CD4-positive, alpha-beta T cell treated with Interleukin-15 for 1 hour (primary cell): Measurements from ENCODE around the gene LCN6.
A peak's percentile ranks its signal among the peaks of the same experiment; 100 is the strongest.
"Not testable (repeated sequence)": the region's sequence is repeated elsewhere in the genome, so short reads cannot be mapped to it uniquely, and the experiment has no call there.

Source experiments
- DNase-seq: peaks from one replicate; pipeline ENCODE4 v3.0.0-alpha.2; 2020

Gene LCN6, protein sequence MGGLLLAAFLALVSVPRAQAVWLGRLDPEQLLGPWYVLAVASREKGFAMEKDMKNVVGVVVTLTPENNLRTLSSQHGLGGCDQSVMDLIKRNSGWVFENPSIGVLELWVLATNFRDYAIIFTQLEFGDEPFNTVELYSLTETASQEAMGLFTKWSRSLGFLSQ

DNA sequence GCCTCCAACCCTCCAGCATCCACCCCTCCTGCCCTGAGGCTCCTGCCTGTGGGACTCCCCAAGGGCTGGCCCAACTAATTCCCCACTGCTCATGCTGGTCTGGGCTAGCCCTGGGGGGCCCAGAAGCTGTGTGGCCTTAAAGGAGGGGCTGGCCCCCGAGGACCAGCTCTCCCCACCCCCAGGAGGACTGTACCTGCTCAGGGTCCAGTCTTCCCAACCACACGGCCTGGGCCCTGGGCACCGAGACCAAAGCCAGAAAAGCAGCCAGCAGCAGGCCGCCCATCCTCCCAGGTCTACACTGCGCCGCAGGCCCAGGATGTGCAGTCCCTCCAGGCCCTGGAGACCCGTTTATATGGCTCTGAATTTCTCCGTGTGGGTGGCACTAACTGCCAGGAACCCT, at the start of gene LCN6:
Gene LCN6 (minus strand): TSS at position 325 of the 400 bp plus-strand sequence. CDS start 42 bp downstream, at position 283.
- DNase-seq, result no peak

DNA sequence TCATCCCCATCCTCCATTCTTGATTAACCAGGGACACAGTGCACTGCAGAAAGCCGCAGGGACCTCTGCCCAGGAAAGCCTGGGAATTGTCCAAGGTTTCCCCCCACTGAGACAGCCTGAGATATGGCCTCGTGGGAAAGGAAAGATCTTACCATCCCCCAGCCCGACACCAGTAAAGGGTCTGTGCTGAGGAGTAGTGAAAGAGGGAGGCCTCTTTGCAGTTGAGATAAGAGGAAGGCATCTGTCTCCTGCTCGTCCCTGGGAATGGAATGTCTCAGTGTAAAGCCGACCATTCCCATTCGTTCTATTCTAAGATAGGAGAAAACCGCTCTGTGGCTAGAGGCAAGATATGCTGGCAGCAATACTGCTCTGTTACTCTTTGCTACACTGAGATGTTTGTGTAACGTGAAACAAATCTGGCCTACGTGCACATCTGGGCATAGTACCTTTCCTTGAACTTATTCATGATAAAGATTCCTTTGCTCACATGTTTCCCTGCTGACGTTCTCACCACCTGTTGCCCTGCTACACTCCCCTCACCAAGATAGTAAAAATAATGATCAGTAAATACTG, 48.5 kb upstream of the LCN6 start:
- not testable (repeated sequence) for DNase-seq

DNA sequence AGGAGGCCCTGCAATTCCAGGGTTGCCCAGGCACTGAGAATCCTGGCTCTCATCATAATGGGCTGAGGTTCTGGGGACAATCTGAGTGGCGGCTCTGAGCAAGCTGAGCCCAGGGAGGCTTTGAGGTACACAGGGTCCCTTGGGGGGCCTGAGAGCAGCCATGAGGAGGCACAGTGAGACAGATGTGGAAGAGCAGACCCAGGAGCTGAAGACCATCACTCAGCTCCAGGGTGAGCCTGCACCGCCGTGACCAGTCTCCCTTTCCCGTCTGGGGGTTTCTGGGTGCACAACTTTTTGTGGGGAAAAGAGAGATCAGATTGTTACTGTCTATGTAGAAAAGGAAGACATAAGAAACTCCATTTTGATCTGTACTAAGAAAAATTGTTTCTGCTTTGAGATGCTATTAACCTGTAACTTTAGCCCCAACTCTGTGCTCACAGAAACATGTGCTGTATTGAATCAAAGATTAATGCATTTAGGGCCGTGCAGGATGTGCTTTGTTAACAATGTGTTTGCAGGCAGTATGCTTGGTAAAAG, 48.0 kb upstream of the LCN6 start, which contains the start of gene CCDC183:
Gene CCDC183 (plus strand): TSS at position 101 of the 537 bp plus-strand sequence. CDS start 60 bp downstream, at position 161.
- no peak for DNase-seq

DNA sequence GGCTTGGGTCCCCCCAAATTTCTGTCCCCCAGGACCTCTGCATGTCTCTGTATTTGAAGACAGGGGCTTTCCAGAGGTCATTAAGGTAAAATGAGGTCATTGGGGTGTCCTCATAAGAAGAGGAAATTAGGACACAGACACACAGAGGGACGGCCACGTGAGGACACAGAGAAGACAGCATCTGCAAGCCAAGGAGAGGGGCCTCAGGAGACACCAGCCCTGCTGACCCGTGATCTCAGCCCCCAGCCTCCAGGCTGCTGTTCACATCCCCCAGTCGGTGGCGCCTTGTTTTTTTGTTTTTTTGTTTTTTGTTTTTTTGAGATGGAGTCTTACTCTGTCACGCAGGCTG, 46.6 kb upstream of the LCN6 start:
- DNase-seq, result no peak

DNA sequence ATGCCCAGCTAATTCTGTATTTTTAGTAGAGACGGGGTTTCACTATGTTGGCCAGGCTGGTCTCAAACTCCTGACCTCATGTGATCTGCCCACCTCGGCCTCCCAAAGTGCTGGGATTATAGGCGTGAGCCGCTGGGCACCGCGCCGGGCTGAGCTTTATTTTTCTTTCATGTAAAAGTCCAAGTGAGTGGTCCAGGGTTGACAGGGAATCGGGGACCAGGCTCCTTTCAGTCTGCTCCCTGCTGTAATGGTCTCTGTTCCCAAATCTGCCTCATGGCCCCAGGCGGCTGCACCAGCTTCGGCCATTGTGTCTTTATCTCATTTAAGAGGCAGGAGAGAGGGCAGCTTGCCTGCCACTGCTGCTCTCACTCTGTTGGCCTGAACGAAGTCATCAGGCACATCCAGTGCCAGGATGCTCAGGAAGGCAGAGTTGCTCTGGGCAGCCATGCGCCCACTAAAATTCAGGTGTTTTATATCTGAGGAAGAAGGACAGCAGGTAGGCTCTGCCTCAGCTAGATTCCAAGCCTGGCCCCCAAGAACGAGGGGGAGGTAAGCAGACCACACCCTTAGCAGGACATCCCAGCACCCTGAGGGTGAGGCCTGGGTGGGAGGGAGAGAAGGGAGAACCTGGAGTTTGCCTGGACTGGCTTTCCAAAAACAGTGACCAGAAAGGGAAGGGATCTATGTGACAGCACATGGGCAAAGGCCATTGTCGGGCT, 46.1 kb upstream of the LCN6 start:
- DNase-seq, result no peak

DNA sequence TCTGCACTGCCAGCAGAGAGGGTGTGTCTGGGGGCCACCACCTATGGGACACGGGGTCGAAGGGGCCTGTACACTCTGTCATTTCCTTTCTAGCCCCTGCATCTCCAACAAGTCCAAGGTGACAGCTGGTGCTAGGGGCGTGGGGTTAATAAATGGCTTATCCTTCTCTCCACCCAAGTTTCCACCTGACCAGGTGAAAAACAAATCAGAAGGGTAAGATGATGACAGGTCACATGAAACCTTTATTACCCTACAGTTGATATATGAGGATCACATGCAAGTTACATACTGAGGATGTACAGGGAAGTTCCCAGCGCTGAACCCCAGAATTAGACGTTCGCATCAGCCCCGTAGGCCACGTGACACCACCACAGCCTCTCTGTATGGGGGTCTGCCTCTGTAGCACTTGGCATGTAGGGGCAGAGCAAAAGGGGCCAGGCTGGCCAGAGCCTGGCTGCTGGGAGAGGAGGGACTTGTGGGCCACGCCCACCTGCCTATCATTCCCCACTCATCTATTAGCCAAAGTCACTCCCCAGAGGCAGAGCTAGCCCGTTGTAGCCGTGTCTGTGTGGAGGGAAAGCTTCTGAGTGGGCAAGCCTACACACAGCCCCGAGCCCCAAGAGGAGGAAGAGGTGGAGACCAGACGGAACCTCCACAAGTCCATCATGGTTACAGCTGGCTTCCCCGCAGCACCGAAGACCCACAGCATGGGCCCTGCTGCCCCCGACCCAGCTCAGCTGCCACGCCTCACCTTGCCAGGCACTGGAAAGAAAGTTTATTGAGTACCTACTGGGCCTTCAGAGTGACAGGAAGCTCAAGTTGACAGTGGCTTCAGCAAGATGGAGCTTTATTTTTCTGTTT, 45.0 kb upstream of the LCN6 start:
- DNase-seq, result no peak

DNA sequence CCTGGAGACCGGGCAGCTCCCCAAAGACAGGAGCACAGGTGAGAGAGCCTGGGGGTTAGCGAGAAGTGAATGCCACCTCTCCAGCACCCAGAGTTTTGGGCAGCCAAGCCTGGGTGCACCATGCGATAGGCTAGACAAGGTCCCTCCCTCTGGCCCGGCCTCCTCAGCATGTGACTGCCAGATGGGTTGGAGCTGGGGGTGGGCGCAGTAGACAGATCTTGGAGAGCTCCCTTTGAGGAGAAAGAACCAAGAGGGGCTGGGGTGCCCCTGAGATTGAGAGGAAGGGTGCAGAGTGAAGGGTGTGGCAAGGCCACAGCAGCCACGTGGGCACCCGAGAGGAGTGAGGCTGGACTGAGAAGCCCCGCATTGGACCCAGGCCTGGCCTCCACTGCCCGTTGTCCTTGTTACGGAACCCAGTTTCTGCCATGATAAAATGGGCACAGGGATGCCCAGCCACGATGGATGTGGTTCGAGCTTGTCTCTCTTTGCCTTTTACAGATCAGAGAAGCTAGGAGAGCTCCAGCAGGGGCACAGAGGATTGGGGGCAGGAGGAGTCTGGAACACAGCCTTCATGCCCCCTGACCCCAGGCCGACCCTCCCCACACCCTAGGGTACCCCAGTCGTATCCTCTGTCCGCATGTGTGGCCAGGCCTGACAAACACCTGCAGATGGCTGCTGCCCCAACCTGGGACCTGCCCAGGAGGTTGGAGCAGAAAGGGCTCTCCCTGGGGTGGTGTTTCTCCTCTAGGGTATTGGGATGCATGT, 44.2 kb upstream of the LCN6 start:
- DNase-seq, result no peak

DNA sequence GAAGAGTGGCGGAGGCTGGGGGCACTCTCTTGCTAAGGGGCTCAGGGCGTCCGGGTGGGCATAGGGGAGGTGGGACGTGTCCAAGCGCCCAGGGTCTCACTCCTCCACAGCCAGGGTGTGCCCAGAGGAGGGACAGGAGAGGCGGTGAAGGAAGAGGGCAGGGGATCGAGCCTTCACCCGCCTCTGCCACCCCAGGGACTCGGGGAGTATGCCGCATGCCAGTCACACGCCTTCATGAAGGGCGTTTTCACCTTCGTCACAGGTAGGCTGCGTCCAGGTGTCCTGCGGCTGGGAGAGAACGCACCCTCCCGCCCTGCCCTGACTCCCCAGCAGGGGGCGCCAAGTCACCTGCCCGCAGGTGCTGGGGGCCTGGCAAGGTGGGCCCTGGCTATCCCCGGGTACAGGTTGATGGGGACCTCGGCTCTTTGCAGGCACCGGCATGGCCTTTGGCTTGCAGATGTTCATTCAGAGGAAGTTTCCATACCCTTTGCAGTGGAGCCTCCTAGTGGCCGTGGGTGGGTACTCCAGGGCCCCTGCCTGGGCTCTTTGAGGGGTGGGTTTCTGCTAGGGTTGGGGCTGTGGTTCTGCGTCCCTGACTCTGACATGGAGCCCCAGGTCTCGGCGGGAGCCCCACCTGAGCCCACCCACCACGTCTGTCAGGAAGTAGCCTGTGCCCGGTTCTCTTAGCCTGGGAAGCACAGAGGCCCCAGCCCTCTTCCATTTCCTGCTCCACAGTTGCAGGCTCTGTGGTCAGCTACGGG, 43.4 kb upstream of the LCN6 start:
- peak; percentile 76 for DNase-seq

DNA sequence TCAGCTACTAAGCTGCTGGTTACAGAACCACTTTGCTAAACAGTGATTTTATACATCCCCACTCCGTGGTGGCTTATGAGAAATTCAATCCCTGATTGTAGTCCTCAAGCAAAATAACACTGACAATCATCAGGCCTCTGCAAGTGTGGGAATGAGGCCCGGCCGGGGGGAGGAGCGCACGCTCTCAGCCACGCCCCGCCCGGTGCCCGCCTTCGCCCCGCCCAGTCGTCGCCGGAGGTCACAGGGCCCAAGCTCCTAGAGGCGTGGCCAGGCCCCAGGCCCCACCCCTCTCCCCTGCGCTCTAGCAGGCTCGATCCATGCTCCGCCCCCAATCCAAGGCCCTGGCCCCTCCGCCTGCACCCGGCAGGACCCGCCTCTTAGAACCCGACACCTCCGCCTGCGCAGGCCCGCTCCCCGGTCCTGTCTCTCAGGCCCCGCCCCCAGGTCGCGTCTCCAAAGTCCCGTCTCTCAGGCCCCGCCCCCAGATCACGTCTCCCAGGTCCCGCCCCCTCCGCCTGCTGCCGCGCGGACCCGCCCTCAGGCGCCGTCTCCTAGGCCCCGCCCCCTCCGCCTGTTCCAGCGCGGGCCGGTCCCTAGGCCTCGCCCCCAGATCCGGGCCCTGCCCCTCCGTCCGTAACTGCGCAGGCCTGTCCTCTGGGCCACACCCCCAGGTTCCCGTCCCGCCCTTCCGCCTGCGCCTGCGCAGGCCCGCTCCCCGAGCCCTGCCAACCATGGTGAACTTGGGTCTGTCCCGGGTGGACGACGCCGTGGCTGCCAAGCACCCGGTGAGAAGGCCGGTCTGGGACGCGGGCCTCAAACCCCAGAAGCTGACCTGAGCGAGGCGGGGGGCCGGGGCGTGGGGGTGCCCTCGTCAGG, 42.6 kb upstream of the LCN6 start, which contains the start of gene TMEM141:
Gene TMEM141 (plus strand): TSS at position 705 of the 876 bp plus-strand sequence. CDS start 27 bp downstream, at position 732.
- peak; percentile 100 for DNase-seq

DNA sequence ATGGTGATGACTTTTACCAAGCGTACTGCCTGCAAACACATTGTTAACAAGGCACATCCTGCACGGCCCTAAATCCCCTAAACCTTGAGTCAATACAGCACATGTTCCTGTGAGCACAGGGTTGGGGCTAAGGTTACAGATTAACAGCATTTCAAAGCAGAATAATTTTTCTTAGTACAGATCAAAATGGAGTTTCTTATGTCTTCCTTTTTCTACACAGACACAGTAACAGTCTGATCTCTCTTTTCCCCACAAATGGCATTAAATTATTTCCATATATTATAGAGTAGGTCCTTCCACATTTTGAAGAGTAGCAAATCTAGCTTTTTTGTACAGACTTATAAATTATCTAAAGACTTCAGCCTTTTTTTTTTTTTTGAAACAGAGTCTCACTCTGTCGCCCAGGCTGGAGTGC, 41.2 kb upstream of the LCN6 start:
- DNase-seq, result no peak

DNA sequence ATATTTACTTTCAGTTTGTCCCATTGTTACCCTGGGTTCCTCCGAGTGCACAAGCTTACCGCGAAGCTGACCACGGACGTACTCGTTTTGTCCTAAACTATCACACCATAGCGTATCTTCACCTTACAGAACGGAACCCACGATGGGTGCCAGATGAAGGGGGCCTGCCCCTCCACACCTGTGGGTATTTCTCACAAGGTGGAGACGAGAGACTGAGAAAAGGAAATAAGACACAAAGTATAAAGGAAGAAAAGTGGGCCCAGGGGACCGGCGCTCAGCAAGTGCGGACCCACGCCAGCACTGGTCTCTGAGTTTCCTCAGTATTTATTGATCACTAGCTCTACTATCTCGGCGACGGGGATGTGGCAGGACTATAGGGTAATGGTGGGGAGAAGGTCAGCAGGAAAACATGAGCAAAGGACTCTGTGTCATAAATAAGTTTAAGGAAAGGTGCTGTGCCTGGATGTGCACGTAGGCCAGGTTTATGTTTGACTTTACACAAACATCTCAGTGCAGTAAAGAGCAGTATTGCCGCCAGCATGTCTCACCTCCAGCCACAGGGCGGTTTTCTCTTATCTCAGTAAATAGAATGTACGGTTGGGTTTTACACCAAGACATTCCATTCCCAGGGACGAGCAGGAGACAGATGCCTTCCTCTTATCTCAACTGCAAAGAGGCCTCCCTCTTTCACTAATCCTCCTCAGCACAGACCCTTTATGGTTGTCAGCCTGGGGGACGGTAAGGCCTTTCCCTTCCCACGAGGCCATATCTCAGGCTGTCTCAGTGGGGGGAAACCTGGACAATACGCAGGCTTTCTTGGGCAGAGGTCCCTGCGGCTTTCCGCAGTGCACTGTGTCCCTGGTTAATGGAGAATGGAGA, 40.6 kb upstream of the LCN6 start:
- not testable (repeated sequence) for DNase-seq

DNA sequence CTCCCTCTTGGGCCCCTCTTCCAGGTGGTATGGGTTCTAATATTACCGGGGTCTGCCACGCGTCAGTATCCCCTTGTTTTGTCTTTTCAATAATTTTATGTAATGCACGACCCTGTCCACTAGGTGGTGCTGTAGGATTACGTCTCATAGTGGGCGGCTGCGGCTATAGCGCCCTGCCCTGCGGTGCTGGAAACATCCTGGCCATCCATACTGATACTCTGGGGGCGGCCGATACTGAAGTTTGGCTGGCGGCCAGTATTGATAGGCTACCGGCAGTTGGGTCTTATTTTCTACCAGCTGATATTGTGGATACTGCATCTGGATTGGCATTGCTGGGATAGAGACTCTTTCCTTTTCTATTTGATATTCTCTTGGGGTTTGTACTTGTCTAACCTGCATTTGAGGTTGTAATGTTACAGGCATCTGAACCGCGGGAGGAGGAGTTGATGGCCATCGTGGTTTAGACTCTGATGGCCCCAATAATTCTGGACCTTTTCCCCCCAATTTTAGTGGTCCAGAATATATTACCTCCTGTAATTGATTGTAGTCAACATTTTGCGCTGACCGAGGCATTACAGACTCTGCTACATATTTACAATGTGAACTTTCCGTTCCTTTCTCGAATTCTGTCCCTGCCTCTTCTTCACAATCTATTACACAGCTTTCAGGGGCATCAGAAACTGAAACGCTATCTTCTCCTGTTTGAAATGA, 39.5 kb upstream of the LCN6 start:
- peak; percentile 66 for DNase-seq

DNA sequence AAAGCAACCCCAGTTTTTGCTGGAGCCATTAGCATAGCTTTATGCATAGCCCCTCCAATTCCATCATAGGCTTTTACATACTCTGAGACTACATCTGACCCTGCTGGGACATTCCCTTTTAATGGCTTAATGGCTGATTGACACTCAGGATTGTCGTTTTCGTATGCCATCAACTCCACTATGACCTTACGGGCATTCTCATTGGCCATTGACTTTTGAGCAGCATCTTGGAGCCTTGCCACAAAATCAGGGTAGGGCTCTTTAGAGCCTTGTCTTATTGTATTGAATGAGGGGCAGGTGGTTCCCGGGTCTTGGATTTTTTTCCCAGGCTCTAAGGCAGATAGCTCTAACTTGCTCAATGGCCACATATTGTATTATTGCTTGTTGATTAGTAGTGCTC, 38.7 kb upstream of the LCN6 start:
- DNase-seq, result not testable (repeated sequence)

DNA sequence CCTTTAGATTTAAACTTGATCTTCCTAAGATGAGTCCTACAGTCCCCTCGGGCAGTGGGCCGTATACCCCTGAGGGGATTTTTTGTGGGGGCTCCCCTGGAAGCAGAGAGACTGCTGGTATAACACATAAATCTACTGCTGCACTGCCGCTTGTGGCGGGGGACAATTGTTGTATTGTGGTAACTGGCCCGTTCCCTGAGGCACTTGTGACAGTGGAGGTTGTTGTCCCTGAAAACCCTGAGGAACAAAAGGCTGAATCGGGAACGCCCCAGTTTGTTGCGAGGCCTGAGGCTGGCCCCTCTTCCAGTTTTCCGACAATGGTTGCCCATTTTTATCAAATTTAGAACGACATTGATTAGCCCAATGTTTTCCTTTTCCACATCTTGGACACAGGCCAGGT, 38.1 kb upstream of the LCN6 start:
- DNase-seq, result no peak

DNA sequence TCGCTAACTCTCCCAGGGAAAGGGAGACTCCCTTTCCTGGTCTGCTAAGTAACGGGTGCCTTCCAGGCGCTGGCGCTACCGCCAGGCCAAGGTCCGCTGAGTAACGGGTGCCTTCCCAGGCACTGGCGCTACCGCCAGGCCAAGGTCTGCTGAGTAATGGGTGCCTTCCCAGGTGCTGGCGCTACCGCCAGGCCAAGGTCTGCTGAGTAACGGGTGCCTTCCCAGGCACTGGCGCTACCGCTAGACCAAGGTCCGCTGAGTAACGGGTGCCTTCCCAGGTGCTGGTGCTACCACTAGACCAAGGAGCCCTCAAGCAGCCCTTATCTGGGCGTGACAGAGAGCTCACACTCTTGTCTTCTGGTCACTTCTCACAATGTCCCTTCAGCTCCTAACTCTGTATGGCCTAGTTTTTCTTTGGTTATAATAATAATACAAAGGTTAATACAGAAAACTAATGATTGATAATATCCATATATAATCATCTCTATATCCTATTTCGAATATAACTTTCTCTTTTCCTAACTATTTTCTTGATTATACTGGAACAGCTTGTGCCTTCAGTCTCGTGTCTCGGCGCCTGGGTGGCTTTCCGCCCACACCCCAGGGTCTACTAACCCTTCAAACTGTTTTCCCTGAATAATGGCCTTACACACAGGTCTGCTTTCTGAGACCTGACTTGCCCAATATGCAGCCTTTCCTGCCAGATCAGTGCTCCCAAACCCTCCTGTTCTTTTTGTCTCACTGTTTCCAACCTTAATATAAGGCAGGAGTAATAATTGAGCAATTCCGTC, 37.4 kb upstream of the LCN6 start:
- DNase-seq, result not testable (repeated sequence)

DNA sequence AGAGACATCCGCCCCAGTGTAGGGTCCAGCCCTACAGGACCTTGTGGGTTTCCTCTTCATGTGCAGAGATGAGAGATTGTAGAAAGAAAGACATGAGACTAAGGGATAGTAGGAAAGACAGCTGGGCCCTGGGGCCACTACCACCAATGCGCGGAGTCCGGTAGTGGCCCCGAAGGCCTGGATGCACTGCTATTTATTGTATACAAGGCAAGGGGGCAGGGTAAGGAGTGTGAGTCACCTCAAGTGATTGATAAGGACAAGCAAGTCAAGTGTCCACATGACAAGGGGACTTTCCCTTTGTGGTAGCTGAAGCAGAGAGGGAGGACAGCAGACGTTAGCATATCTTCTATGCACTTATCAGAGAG, 36.7 kb upstream of the LCN6 start:
- DNase-seq, result no peak

DNA sequence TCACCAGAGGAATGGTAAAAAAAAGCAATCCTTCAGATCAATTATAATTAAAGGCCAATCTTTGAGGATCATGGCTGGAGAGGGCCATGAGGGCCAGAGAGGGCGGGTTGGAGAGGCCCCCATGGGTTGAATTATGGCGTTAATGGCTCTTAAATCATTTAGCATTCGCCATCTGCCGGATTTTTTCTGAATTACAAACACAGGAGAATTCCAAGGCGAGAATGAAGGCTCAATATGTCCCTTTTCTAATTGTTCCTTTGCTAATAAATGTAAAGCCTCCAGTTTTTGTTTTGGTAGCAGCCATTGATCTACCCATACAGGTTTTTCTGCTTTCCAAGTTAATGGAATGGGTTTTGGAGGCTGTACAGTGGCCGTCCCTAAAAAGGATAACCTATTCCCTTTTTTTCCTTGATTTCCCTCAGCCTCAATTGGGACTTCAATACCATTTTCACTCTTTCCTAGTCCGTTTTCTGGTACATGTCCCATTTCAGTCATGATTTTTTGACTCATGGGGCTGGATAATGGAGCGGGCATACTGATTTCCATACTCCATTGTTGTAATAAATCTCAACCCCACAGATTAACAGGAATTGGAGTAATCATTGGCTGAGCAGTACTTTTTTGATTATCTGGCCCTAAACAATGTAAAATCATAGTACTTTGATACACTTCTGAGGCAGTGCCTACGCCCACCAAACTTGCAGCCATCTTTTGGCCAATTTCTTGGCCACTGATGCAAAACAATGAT, 36.1 kb upstream of the LCN6 start:
- DNase-seq, result no peak
